Inflammatory macrophage treated with lipopolysaccharide for 1 hour (primary cell): ENCODE measurements around the gene TMEM129.

ENCODE experiments used
- DNase-seq, 2 donors: peaks; one replicate each; pipeline ENCODE4 v3.0.0-alpha.2; 2020 to 2022

TMEM129 gene, protein sequence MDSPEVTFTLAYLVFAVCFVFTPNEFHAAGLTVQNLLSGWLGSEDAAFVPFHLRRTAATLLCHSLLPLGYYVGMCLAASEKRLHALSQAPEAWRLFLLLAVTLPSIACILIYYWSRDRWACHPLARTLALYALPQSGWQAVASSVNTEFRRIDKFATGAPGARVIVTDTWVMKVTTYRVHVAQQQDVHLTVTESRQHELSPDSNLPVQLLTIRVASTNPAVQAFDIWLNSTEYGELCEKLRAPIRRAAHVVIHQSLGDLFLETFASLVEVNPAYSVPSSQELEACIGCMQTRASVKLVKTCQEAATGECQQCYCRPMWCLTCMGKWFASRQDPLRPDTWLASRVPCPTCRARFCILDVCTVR

DNA sequence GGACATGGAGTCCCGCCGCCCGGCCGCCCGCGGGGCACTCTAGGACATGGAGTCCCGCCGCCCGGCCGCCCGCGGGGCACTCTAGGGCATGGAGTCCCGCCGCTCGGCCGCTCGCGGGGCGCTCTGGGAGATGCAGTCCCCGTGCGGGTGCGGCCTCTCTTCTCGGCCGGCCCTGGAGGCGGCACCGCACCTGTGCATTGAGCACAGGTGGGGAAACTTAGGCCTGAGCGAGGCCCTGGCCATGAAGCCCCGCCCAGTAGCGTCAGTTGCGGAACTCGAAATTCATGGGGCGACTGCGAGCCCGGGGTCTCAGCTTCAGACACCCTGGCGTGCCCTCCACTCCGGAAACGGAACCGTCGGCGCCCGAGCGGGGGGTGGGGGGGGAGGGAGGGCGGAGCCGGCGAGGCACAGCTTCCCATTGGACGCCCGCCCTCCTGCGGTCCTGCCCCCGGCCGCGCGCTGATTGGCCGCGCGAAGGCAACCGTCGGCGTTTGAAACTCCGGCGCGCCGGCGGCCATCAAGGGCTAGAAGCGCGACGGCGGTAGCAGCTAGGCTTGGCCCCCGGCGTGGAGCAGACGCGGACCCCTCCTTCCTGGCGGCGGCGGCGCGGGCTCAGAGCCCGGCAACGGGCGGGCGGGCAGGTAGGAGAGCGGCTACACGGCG is at the start of gene TMEM129, which contains the start of gene TACC3:
TSS of gene TMEM129 (minus strand) at position 321 of the 663 bp plus-strand sequence. CDS start 486 bp downstream, outside the sequence.
TSS of gene TACC3 (plus strand) at position 519 of the 663 bp plus-strand sequence. CDS start 1,901 bp downstream, outside the sequence.
- DNase-seq: peak; percentile 86 to 91

DNA sequence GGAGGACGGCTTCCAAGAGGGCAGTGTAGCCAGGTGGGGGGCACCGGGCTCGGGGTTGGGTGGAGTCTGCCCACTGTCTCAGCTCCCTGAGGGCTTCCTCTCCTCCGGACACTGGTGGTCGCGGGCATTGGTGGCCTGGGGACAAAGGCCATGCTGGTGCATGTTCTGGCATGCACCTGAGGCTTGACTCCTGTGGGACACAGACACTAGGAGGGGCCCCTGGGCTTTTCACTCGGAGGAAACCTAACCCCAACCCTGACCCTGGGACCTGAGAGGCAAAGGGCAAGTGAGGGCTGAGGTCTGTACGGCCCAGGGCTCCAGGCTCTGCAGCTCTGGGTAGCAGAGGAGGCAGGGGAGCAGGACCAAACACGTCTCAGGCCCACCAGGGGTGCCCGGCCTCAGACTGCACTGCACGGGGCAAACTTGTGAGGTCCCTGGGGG is 49.7 kb upstream of the TMEM129 start:
- DNase-seq: no peak

- no peak for DNase-seq
Measured at GRCh38 chr4:1770245-1770644, 49.1 kb upstream of the TMEM129 start.

DNA sequence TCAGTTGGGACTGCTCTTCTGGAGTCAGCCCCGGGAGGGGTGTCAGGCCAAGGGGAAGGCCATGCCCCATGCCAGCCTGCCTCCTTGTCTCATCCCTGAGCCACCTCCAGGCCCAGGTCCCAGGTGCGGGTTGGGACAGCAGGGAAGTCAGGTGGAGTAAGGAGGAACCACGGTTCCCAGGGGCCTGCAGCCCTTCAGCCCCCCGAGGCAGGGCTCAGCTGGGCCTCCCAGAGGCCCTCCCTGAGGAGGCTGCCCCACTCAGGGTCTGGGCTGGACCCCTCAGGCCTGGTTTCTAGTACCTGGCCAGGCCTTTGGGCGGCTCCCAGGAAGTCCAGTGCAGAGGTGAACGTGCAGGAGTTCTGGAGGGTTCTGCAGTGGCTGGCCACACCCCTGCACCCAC is 48.6 kb upstream of the TMEM129 start:
- DNase-seq: no peak

DNA sequence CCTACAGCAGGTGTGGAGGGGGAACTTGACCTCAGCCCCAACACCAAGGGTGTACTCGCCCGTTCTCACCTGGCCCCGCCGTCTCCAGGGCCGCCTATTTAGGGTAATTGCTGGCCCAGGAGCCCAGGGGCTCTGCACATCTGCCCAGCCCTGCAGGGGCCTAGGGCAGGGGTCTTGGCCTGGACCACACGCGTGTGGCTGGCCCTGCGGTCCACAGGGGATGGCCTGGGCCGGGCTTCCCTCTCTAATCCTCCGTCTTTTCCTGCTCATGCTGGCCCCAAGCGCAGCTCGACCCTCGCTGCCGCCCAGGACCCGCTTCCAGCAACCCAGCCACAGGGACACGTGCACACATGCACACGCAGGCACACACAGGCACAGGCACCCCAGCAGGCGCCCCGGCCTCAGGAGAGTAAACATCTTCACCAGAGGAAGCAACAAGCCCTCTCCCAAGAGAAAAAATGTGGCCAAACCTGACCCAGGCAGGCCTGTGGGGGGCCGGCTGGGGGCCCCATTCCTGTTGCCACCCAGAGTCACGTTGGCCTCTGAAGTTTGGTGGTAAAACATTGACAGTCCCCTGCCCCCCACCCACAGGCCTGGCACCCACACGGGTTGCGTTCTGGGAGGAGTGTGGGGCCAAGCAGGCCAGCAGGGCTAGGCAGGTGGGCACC is 47.4 kb upstream of the TMEM129 start:
- DNase-seq: no peak

GRCh38 chr4:1767770-1768366 is 46.7 kb upstream of the TMEM129 start:
- peak in 1 of 2 donors; percentile 32 for DNase-seq

DNA sequence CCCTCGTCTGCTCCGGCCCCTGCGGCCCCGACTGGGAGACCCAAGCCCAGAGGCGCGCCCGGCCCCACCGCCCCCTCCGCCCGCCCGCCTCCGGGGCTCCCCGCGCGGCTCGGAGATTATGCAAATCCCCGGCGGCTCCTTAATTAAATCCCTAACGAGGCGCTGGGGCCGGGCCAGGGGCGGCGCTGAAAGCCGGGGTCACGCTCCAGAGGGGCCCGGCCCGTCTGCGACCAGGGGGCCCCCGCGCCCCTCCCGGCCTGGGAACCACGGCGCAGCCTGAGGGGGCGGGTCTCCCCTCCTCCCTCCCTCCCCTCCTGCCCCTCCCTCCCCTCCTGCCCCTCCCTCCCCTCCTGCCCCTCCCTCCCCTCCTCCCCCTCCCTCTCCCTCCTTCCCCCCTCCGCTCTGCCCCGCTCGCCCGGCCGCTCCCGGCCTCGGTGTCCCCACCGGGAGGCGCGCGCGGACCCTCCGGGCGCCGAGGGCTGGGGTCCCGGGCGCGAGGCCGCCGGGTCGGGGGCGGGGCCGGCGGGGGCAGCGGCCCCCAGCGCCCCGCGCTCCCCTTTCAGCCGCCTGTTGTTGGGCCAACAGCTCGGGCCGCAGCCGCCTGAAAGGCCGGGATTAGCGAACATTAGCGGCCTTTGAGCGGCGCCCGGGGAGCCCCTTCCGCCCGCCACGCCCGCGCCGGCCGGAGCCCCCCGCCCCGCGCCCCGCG is 46.1 kb upstream of the TMEM129 start:
- DNase-seq: no peak

DNA sequence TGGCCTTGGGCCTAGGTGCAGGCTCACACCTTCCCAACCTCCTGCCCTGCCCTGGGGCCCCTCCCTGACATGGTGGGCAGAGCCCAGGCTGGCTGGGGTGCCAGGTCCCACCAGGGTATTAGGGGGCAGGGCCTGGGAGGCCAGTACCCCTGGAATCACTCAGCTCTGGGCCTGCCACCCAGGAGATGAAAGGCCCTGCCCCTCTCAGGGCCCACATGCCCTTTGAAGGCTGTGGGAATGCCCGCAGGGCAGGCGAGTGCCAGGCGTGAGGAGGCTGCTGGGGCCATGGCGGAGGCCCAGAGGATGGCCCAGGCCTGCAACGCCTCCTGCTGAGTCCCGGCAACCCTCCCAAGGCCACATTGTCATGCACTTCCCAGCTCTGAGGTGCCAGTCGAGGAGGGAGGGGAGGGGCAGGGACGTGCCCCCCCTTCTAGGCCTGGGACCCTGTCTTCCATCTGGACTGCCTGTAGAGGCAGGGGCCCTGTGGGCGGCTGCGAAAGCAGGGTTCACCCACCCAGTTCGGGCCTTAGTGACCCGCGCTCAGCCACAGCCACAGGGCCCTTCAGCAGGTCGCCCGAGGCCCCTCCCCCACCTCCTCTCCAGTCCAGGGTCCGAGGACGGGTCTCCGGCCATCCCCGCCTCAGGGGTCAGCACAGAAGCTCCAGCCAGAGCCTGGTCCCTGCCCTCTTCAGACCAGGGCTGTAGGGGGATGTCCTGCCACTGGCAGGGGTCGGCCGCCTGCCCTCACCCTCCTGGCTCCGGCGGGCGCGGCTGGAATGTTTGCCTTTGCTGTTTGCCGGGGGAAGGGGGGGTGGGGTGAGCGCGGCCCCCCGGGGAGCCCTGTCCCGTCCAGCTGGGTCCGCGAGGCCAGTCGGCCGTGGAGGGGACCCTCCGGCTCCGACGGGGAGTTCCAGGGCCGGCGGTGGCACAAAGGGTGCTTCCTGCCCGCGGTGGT is 45.3 kb upstream of the TMEM129 start:
- no peak for DNase-seq

DNA sequence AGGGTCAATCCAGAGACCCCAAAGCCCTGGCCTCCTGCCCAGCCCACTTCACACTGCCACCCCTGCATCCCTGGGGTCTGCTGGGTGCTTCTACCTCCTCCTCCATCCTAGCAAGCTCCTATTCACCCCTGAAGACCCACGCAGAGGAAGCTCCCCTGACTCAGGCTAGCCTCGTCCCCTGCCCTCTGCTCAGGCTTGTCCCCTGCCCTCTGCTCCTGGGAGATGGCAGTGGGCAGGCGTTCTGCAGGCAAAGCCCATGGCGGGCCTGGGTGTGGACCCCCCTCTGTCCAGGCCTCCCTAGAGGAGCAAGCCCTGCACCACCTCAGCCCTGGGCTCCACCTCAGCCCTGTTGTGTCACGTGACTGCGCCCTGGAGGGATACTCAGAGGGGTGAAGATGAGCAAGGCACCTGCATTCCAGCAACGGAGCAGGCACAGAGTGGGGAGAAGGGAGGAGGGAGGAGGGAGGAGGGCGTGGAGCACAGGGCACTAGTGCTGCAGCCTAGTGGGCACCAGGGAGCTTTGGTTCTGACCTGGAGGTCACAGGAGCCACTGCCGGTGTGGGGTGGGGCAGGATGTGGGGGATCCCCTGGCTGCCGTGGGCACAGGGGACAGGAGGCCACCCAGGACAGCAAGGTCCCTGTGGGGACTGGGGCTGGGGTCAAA is 44.4 kb upstream of the TMEM129 start:
- no peak for DNase-seq

DNA sequence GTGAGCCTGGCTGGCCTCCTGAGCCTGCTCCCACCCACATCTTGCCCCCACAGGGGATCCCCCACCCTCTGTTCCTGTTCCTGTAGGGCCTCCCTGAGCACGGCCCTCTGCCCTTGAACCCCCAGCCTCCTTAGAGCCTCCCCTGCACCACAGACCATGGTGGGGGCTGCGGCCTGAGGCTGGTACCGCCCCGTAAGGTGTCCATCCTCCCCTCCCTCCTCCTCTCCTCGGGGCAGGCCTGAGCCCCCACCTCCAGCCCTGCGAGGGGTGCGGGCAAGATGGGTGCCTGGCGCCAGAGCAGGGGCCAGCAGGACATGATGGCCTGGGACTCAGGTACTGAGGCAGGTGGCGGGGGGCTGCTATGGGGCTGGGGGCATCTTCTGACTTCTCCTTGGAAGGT is 43.5 kb upstream of the TMEM129 start:
- no peak for DNase-seq

GRCh38 chr4:1763550-1764080 is 42.5 kb upstream of the TMEM129 start:
- DNase-seq: peak in 1 of 2 donors; percentile 7

GRCh38 chr4:1763070-1763549 is 42.0 kb upstream of the TMEM129 start:
- DNase-seq: no peak

DNA sequence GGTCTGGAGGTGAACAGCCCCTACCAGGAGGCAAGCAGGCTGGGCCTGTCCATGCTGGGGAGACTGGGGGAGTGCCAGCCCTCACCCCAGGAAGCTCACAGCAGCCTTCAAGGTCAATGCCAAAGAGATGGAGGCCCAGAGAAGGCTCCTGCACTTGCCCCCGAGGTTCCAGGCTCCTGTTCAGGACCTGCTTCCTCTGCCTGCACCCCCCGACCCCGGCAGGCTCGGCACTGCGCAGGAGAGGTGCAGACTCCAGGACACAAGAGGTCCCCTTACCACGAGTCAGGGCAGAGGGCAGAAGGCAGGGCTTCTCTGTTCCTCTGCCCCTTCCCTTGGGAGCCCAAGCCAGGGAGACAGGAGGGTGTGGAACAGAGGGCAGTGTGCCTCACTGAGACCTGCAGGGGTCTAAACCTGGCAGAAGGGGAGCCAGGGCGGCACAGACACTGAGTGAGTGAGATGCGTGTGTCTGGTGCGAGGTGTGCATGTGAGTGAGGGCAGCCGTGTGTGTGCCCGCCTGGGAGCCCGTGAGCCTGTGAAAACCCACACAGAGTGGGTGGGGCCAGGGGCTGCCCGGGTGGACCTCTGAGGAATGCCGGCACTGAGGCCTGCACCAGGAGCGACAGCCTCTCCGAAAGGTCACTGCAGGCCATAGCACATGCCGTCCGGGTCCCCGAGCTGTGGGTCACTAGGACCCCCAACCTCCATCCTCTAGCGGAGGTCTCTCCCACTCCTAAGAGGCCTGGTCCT is 41.3 kb upstream of the TMEM129 start:
- DNase-seq: no peak

DNA sequence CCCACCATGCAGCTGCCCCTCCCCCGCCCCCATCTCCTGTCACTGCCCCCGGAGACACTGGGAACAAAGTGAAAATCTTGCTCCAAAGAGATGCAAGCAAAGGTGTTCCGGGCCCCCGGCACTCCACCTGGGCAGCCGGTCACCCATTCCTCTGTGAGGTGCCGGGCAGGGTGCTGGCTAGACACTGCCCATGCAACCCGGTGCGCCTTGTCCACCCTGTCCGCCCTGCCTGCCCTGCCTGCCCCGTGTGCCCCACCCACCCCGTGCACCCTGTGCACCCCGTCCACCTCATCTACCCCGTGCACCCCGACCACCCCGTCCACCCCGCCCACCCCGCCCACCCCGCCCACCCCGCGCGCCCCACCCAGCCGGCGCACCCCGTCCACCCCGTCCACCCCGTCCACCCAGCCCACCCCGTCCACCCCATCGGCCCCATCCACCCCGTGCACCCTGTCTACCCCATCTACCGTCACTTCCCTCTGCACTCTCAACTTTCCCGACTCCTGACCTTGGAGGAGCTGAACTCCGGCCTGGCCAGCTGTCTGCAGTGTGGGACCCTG is 40.1 kb upstream of the TMEM129 start:
- no peak for DNase-seq

DNA sequence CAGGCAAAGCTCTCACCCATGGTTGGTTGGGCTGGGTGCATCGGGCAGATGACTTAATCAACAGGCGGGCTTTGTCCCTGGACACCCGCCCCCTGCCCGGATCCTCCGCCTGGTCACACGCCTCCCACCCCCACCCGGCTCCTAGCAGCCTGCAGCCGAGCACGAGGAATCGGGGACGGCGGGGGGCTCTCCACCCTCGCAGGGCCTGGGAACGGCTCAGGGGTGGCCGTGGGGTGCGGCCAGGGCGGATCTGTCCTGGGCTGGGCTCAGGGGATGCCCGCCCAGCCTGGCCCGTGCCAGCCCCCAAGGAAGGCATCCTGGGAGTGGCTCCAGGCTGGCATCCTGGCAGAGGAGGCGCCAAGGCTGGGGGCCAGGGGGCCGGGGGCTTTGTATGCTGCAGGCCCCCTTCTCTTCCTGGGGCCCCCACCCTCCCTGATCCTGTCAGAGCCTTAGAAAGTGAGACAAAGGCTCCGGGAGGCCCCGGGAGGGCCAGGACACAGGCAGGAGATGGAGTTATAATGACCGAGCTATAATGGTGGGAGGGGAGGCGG is 39.5 kb upstream of the TMEM129 start:
- no peak for DNase-seq

- no peak for DNase-seq
Measured at GRCh38 chr4:1759818-1760223, 38.7 kb upstream of the TMEM129 start.

DNA sequence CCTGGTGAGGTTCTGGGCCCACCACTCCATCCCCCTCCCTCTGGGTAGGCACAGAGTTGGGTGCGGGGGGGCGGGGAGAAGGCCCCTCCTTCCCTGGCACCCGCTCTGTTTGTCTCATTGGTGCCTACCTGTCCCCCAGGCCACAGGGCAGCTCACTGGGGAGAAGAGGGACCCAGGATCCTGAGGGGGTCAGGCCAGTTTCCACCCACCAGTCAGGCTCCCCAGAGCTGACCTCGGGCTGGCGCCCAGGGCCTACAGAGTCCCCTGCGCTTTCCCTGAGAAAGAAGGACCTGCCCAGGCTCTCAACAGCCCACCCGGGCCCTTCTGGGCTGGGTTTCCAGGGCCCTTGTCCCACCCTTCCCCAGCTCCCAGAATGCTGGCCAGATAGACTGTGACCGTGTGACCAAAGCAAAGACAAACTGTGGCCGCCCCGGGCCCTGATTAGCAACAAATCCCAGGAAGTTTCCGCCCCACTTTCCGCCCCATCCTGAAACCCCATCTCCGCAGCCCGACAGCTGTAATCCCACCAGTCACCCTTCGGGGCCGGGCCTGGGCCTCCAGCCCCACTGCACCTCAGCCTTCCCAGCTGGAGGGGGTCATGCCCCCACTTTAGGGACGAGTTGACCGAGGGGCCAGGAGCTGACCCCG is 38.2 kb upstream of the TMEM129 start:
- no peak for DNase-seq
